Keratinocyte (primary cell): ENCODE measurements around the gene XPC.

Experiments used
- EZH2 ChIP-seq: IDR thresholded peaks from one replicate; pipeline ENCODE4 v1.6.1; 2012; ENCODE audit warnings: inconsistent platforms, mild to moderate bottlenecking, low read length, moderate library complexity
- TF ChIP-seq, protein P1 (sequence below), 3 experiments: IDR thresholded peaks in 1 of 3; conservative IDR thresholded peaks in 1 of 3; optimal IDR thresholded peaks in 1 of 3; 2 replicates in 2 of 3; 3 replicates in 1 of 3; pipeline versions ENCODE3 to v1.5.1; 2011; ENCODE audit warnings: low read length in 3 of 3, mild to moderate bottlenecking in 3 of 3, moderate library complexity in 2 of 3, control low read depth in 1 of 3, inconsistent platforms in 1 of 3; ENCODE audit not compliant: insufficient read depth in 2 of 3; ENCODE audit errors: extremely low read depth in 1 of 3

- TF ChIP-seq EZH2: no peak
- TF ChIP-seq, protein P1, sequence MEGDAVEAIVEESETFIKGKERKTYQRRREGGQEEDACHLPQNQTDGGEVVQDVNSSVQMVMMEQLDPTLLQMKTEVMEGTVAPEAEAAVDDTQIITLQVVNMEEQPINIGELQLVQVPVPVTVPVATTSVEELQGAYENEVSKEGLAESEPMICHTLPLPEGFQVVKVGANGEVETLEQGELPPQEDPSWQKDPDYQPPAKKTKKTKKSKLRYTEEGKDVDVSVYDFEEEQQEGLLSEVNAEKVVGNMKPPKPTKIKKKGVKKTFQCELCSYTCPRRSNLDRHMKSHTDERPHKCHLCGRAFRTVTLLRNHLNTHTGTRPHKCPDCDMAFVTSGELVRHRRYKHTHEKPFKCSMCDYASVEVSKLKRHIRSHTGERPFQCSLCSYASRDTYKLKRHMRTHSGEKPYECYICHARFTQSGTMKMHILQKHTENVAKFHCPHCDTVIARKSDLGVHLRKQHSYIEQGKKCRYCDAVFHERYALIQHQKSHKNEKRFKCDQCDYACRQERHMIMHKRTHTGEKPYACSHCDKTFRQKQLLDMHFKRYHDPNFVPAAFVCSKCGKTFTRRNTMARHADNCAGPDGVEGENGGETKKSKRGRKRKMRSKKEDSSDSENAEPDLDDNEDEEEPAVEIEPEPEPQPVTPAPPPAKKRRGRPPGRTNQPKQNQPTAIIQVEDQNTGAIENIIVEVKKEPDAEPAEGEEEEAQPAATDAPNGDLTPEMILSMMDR (optimal IDR thresholded peaks at IDR 0.05 in 1 of 3, IDR thresholded peaks at IDR 0.05 in 1 of 3, conservative IDR thresholded peaks at IDR 0.05 in 1 of 3; ENCODE audit: extremely low read depth in 1 of 3, insufficient read depth in 2 of 3, low read length in 3 of 3): peak in 1 of 3 experiments; percentile 32
These were observed 38.1 kb upstream of the XPC start for GRCh38 chr3:14216257-14217048.
